ENCODE data around the gene NDC1. TPM values are rescaled to one million over a fixed set of nuclear protein-coding genes. Genes with fewer than 3 reads are reported as not detected.

Gene NDC1
- polyA plus RNA-seq, 1 of the 3 experiments (the other 2 are of a cell fraction): 11.5 TPM

GRCh38 chr1:53765657-53766056 lies 72.4 kb downstream of the NDC1 start:
- peaks cover 0 to 14% of the 10 kb centered on the region in 2 experiments; a peak in 2 of 4 replicates for H3K4me1 ChIP-seq (ENCODE audit: control insufficient read depth in 1 of 2, insufficient read depth in 2 of 2, low read depth in 1 of 2, low read length in 1 of 2)
- no peaks in the 10 kb centered on the region for H3K9me3 ChIP-seq
- H2AFZ ChIP-seq (ENCODE audit: low read depth): peak overlapping the region; percentile 67
- CTCF ChIA-PET: interaction anchor here (1.5 to 3.0 kb wide), 3 partner anchors 12 to 315 kb away, joined by 5 to 9 read pairs (median 9); no protein-coding TSS in a partner anchor
- H3K9me2 ChIP-seq: no peaks in the 10 kb centered on the region
- H3K4me3 ChIP-seq (ENCODE audit: low read depth in 2 of 2, low read length in 1 of 2): no peak overlapping the region
- H3K27ac ChIP-seq (ENCODE audit: low read depth in 2 of 2, low read length in 1 of 2): peak overlapping the region in 1 of 2 experiments; percentile 48; a peak in 2 of 4 replicates
- no peaks in the 10 kb centered on the region for H4K20me1 ChIP-seq (ENCODE audit: insufficient read depth)
- H3K79me2 ChIP-seq (ENCODE audit: insufficient read depth): no peaks in the 10 kb centered on the region
- DNase-seq: no peak
- H3F3A ChIP-seq (replicated peaks; ENCODE audit: insufficient read depth): no peaks in the 10 kb centered on the region
- peaks cover 3 to 21% of the 10 kb centered on the region in 2 experiments for H3K36me3 ChIP-seq (replicated peaks in 1 of 2; ENCODE audit: control insufficient read depth in 1 of 2, insufficient read depth in 2 of 2, low read length in 1 of 2)
- POLR2A ChIA-PET: no interaction called here
- peak; percentile 44; the same call in 1 of the 2 replicates for TF ChIP-seq GABPA (IDR thresholded peaks at IDR 0.05; ENCODE audit: low read depth)
- no peak for TF ChIP-seq RXRA (IDR thresholded peaks at IDR 0.05; ENCODE audit: borderline replicate concordance, low read depth)
- 67% methylated on average over 1 of the region's 1 CpG for WGBS (ENCODE audit: low lambda C conversion rate)
- no peak overlapping the region for H3K9ac ChIP-seq
- H3K4me2 ChIP-seq: 0 out of 2 replicates have a peak overlapping the region, but pooled peaks have one; percentile 1
- H3K27me3 ChIP-seq (ENCODE audit: insufficient read depth): no peaks in the 10 kb centered on the region

- no peak for DNase-seq
- WGBS (ENCODE audit: low lambda C conversion rate): 100% methylated on average over 2 of the region's 2 CpGs
- Histone ChIP-seq H3K4me3 (ENCODE audit: low read depth in 2 of 2, low read length in 1 of 2) (no peak overlapping the region), H2AFZ (ENCODE audit: low read depth) (no peak overlapping the region), H4K20me1 (ENCODE audit: insufficient read depth) (no peaks in the 10 kb centered on the region), H3K27ac (ENCODE audit: low read depth in 2 of 2, low read length in 1 of 2) (no peak overlapping the region), H3K9me3 (no peaks in the 10 kb centered on the region), H3F3A (replicated peaks; ENCODE audit: insufficient read depth) (no peaks in the 10 kb centered on the region), H3K4me2 (no peak overlapping the region), H3K4me1 (ENCODE audit: control insufficient read depth in 1 of 2, insufficient read depth in 2 of 2, low read depth in 1 of 2, low read length in 1 of 2) (peaks cover 0 to 14% of the 10 kb centered on the region in 2 experiments; a peak in 2 of 4 replicates), H3K9me2 (no peaks in the 10 kb centered on the region), H3K27me3 (ENCODE audit: insufficient read depth) (no peaks in the 10 kb centered on the region), H3K79me2 (ENCODE audit: insufficient read depth) (no peaks in the 10 kb centered on the region), H3K9ac (no peak overlapping the region), H3K36me3 (replicated peaks in 1 of 2; ENCODE audit: control insufficient read depth in 1 of 2, insufficient read depth in 2 of 2, low read length in 1 of 2) (peaks cover 3 to 17% of the 10 kb centered on the region in 2 experiments)
- ChIA-PET POLR2A (no interaction called here), CTCF (interaction anchor here (0.7 to 3.1 kb wide), 3 partner anchors 9 to 86 kb away, joined by 3 to 16 read pairs (median 3); no protein-coding TSS in a partner anchor)
- no peak for TF ChIP-seq RAD21 (IDR thresholded peaks at IDR 0.05; ENCODE audit: low read length)
- TF ChIP-seq USF2 (IDR thresholded peaks at IDR 0.05; ENCODE audit: borderline replicate concordance, low read depth, low read length): no peak
- TF ChIP-seq NFIC (IDR thresholded peaks at IDR 0.05; ENCODE audit: borderline replicate concordance): no peak
- TF ChIP-seq YY1 (IDR thresholded peaks at IDR 0.05; ENCODE audit: low read depth): no peak
- TF ChIP-seq EZH2phosphoT487 (IDR thresholded peaks at IDR 0.05; ENCODE audit: borderline replicate concordance, low read depth): no peak
- TF ChIP-seq GATA2 (CRISPR knock-in tag; IDR thresholded peaks at IDR 0.05): no peak
- TF ChIP-seq MAX (IDR thresholded peaks at IDR 0.05; ENCODE audit: low read depth): no peak
- no peak for TF ChIP-seq NRF1 (IDR thresholded peaks at IDR 0.05; ENCODE audit: low read depth, low read length)
- TF ChIP-seq ZBTB33 (IDR thresholded peaks at IDR 0.05; ENCODE audit: borderline replicate concordance, low read depth): no peak
- no peak for TF ChIP-seq RFX5 (IDR thresholded peaks at IDR 0.05; ENCODE audit: low read length)
- no peak for TF ChIP-seq JUND (IDR thresholded peaks at IDR 0.05)
- TF ChIP-seq SMC3 (IDR thresholded peaks at IDR 0.05; ENCODE audit: low read depth, low read length): no peak
These were observed 74.2 kb downstream of the NDC1 start for GRCh38 chr1:53763911-53764310.

All from SK-N-SH (cell line).